ENCODE data around the gene MYADML2.
A peak's percentile ranks its signal among the peaks of the same experiment; 100 is the strongest.

The MYADML2 gene

GRCh38 chr17:81939218-81939617 lies 7.8 kb downstream of the MYADML2 start:
- DNase-seq (ENCODE audit: low spot score) = no peak

- no peak for DNase-seq (ENCODE audit: low spot score)
Measured at GRCh38 chr17:81935709-81936084, 11.3 kb downstream of the MYADML2 start.

DNA sequence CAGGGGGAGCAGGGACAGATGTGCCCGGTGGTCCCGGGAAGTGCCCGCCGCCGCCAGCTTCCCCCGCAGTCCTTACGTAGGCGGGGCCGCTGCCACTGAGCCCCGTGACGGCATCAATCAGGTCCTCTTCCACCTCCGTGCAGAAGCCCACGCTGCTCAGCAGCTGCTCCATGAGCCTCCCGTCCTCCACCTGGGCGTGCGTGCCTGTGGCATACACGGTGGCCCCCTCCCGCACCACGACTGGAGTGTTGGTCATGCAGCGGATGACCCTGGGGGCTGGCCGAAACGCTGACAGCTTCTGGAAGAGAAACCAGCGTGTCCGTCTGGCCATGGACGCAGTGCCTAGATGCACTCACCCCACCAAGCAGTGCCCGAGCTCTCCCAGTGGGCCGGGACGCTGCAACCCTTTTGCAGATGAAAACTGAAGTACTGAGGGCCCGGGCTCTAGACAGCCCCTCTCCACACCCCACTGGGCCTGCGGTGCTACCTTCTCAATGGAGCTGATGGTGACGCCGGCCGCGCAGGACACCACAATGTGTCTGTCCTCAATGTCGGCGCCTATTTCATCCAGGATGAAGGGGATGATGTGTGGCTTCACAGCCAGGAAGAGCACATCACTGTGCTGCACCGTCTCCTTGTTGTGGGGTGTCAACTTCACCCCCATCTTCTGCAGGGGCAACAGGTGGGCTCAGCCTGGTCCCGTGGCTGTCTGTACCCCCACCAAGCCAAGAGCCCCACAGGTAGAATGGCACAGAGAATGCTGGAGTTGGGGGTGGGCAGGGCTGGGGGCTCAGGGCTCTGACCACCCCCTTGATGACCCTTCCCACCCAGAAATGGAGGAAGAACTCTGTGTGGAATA lies 12.0 kb downstream of the MYADML2 start:
- DNase-seq (ENCODE audit: low spot score) = no peak

DNA sequence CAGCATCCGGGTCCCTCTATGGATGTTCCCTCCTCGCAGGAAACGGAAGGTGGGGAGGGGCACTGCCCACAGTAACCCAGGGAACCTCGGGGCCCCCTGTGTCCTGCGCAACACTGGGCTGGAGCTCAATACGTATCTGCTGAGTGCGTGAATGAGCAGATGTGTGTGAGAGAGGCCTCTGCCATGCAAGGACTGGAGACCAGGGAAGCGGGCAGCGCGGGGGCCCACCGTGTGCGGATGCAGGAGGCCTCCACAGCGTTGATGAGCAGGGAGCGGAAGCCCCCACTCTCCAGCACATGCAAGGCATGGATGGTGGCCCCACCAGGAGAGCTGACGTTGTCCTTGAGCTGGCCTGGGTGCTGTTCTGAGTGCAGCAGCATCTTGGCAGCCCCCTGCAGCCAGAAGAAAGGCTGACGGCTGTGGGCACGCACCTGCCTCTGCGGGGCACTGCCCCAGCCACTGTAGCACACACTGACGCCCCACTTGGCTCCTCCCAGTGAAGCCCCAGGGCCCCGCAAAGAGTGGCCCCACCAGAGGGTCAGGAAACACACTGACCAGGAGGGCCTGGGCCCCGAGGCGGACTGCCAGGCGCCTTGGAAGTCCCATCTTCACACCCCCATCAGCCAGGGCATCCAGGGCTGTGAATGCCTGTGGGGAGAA lies 12.8 kb downstream of the MYADML2 start:
- no peak for DNase-seq (ENCODE audit: low spot score)

DNA sequence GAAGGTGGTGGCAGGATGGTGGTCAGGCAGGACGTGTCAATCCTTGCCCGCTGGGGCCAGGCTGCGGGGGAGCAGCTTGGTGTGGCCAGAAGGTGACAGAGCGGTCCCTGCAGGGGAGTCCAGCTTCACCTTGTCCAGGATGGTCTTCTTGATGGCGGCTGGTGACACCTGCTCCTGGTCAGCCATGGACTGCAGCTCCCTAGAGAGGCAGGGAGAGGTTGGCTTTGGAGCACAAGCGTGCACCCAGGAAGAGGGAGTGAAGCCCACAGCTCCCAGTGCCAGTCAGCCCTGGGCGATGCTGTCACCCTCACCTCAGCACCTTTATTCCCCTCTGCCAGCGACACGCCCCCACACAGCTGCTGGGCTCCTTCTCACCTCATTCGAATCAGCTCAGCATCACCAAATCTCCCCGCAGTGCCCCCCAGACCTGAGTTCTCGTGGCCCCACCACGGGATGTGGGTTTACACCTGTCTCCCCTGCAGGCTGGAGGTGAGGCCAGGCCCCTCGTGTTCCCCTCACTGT lies 13.8 kb downstream of the MYADML2 start:
- DNase-seq (ENCODE audit: low spot score) = no peak

DNA sequence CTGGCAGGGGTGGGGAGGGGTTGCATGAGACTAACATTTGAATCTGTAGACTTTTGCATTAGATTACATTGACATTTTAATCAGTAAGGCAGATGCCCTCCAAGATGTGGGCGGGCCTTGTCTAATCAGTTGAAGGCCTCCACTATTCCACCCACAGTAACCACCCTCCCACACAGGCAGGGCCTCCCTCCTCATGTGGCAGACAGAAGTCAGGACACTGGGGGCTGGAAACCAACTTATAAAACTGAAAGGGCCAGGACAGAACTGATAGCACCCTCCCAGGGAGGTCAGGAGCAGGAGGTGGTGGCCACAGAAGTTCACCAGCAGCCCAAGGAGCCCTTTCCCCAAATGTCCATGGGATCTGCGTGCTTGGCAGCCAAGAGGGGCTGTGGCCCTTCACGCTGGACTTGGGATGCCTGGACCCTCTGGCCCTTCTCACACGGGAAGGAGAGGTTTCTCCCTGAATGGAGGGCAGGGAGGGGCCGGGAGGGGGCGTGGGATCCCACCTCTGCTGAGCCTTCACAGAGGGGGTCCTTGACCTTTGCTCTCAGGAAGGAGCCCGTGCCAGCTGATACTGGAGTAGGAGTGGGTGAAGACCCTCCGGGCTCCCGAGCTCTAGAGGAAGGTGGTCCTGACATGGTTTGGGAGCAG lies 14.6 kb downstream of the MYADML2 start:
- DNase-seq (ENCODE audit: low spot score) = no peak

GRCh38 chr17:81931557-81932332 lies 15.3 kb downstream of the MYADML2 start:
- DNase-seq (ENCODE audit: low spot score) = no peak

DNA sequence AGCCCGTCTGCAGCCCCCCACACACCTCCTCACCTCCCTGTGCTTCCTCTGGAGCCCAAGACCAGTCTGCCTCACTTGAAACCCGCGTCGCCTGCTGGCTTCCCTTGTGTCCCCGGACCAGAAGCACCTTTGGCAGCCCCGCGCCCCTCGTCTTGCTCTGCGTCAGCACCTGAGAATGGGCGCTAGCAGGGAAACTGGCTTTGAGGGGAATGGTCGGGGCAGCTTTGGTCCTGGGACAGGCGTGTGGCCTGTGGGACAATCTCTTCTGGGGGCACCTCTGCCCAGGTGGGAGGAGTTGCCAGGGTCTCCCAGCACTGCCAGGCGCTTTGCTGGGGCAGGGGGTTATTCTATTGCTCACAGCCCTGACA lies 15.9 kb downstream of the MYADML2 start:
- DNase-seq (ENCODE audit: low spot score) = no peak

DNA sequence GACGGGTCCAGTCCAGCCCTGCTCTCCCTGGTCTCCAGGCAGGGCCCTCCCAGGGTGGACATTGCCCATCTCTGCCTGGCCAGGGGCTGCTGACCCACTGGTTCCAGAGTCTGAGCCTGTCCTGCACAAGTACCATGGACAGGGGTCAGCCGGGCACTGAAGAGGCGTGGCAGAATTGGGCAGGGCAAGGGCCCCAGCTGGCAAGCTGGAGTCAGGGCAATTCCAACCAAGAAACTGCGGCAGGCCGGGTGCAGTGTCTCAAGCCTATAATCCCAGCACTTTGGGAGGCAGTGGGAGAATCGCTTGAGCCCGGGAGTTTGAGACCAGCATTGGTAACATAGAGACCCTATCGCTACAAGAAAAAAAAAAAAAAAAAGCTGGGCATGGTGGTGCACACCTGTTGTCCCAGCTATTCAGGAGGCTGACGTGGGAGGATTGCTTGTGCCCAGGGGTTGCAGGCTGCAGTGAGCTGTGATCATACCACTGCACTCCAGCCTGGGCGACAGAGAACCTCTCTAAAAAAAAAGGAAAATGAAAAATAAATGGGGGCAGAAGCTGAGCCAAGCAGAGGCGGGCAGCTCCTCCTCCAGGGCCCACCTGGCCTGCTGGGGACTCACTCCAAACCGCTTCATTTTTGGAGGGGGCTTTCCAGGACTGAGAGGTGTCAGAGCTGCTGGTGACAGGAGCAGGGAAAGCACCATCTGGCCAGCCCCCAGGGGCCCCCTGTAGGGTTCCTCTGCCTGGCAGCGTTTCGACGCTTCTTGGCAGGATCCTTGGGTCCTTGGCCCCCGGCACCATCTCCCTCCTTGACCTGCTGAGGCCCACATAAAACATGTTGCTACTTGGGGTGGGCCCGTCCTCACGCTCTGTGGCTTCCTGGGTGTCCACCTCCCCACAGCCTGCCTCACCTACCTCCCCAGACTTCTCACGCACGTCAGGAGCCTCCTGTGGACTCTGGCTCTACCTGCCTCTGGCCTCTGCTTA lies 16.6 kb downstream of the MYADML2 start:
- DNase-seq (ENCODE audit: low spot score) = no peak

DNA sequence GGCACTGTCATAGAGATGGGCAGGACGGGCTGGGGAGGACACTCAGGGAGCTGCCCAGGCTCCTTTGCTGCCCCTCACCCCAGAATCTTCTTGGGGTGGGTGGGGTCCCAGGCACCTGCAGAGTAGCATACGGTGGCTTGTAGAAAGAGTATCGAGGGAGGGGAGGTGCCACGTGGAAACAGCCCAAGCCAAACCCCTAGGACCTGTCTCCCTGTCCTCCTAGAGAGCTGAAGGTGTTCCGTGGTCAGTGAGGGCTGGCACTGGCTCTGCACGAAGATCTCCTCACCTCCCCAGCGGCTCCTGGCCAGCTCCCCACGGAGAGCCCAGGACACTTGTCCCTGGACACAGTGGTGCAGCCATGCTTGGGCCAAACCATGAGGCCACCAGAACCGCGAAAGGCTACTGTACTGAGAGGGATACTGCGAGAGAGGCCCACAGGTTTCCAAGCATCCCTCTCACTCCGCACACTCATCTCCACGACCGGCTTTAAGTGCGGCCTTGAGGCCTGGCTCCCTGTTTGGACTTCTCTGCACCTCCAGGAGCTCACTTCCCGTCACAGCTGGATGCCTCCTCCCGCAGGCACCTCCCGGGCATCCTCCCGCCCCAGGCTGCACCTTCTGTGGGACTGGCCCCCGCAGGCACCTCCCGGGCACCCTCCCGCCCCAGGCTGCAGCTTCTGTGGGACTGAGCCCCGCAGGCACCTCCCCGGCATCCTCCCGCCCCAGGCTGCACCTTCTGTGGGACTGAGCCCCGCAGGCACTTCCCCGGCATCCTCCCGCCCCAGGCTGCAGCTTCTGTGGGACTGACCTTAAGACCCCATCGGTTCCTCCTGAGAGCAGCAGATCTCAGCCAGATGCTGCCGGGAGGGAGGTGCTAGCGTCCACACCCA lies 17.5 kb downstream of the MYADML2 start:
- DNase-seq (ENCODE audit: low spot score) = no peak

GRCh38 chr17:81928544-81929252 lies 18.3 kb downstream of the MYADML2 start:
- no peak for DNase-seq (ENCODE audit: low spot score)

- peak; percentile 97 for DNase-seq (ENCODE audit: low spot score)
Measured at GRCh38 chr17:81927653-81928543, 19.1 kb downstream of the MYADML2 start, which contains the start of gene MAFG. TSS of gene MAFG (minus strand) at chr17:81927735. CDS start at chr17:81923185, 4,550 bp downstream.

- no peak for DNase-seq (ENCODE audit: low spot score)
Measured at GRCh38 chr17:81927152-81927652, 19.8 kb downstream of the MYADML2 start.

DNA sequence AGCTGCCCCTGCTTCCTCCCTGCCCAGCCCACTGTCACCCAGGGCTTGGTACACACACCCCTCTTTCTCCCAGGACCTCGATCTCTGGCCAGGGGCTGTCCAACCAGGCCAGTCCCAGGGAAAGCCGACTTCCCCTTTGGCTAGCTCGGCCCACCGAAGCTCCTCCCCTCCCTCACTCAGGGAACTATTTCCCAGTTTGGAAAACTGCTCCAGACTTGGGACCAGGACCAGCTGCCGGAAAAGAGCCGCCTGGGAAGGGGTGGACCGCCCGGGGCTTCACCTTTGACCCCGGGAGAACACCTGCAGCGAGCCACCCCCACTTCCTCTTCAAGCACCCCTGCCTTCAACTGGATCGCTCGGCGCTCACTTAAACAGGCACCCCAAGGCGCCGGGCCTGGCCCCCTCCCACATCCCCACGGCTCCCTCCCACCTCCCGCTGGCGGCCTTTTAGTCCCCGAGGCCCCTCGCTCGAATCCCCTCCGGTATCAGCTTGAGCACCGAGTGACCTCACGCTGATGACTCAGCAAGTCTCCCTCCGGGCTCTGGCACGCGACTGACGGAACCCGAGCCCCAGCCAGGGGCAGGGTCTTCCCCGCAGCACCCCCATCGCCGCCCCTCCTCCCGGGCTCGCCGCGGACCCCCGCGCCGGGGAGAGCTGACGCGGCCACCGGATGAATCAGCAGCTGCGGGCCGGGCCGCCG lies 20.4 kb downstream of the MYADML2 start:
- DNase-seq (ENCODE audit: low spot score) = peak; percentile 85

- DNase-seq (ENCODE audit: low spot score) = no peak
Measured at GRCh38 chr17:81925860-81926450, 21.1 kb downstream of the MYADML2 start.
